SKM-1 treated with dmso at 0.1 percent for 144 hours (cell line): ENCODE data around the gene HMGCS2.
"Not testable (repeated sequence)": the region's sequence is repeated elsewhere in the genome, so short reads cannot be mapped to it uniquely, and the experiment has no call there.

ENCODE experiments used
- DNase-seq: peaks from one replicate; lab custom pipeline; 2025; ENCODE audit not compliant: unreplicated experiment; lab: John Stamatoyannopoulos, UW

Gene HMGCS2

GRCh38 chr1:119732465-119733168 is 36.1 kb downstream of the HMGCS2 start:
- no peak for DNase-seq

- DNase-seq: no peak
Observed at GRCh38 chr1:119731741-119732430, 36.8 kb downstream of the HMGCS2 start.

- no peak for DNase-seq
Observed at GRCh38 chr1:119731060-119731459, 37.6 kb downstream of the HMGCS2 start.

- no peak for DNase-seq
Observed at GRCh38 chr1:119729044-119729443, 39.7 kb downstream of the HMGCS2 start.

- DNase-seq: no peak
Observed at GRCh38 chr1:119727991-119728390, 40.7 kb downstream of the HMGCS2 start.

- no peak for DNase-seq
Observed at GRCh38 chr1:119725626-119726025, 43.1 kb downstream of the HMGCS2 start.

GRCh38 chr1:119724611-119725218 is 44.0 kb downstream of the HMGCS2 start:
- no peak for DNase-seq

- no peak for DNase-seq
Observed at GRCh38 chr1:119721896-119722295, 46.8 kb downstream of the HMGCS2 start.

GRCh38 chr1:119720866-119721440 is 47.8 kb downstream of the HMGCS2 start:
- no peak for DNase-seq

GRCh38 chr1:119718972-119719371 is 49.7 kb downstream of the HMGCS2 start:
- DNase-seq: no peak

GRCh38 chr1:119718409-119718808 is 50.3 kb downstream of the HMGCS2 start:
- no peak for DNase-seq

- DNase-seq: no peak
Observed at GRCh38 chr1:119715542-119715941, 53.2 kb downstream of the HMGCS2 start.

- no peak for DNase-seq
Observed at GRCh38 chr1:119714583-119714982, 54.1 kb downstream of the HMGCS2 start.

- DNase-seq: no peak
Observed at GRCh38 chr1:119713749-119714456, 54.8 kb downstream of the HMGCS2 start.

GRCh38 chr1:119713039-119713748 is 55.5 kb downstream of the HMGCS2 start:
- DNase-seq: no peak

GRCh38 chr1:119712342-119713038 is 56.2 kb downstream of the HMGCS2 start:
- DNase-seq: peak; percentile 50

GRCh38 chr1:119711804-119712341 is 56.8 kb downstream of the HMGCS2 start, which contains the start of gene PHGDH:
PHGDH (plus strand) TSS chr1:119711934; CDS start chr1:119712023, 89 bp downstream.
- peak; percentile 91 for DNase-seq

- not testable (repeated sequence) for DNase-seq
Observed at GRCh38 chr1:119711356-119711803, 57.3 kb downstream of the HMGCS2 start.

- DNase-seq: not testable (repeated sequence)
Observed at GRCh38 chr1:119706599-119706998, 62.1 kb downstream of the HMGCS2 start.
